MM.1S (cell line): ENCODE results near the gene LRCH4.

Experiments used
- DNase-seq: peaks from one replicate; pipeline ENCODE4 v3.0.0-alpha.2; 2015
- H2AFZ ChIP-seq: fragments of 300-600 bp; sonication (generic); 2 replicates; pipeline ENCODE4 v1.6.0; 2016; ENCODE audit warnings: antibody characterized with exemption, low read length
- H3F3A ChIP-seq: fragments of 300-600 bp; sonication (generic); 2 replicates; pipeline ENCODE4 v1.6.1; 2016; ENCODE audit warnings: mild to moderate bottlenecking, antibody characterized with exemption, low read length, moderate library complexity, mixed read lengths; ENCODE audit not compliant: insufficient read depth
- H3K27ac ChIP-seq: fragments of 300-600 bp; sonication (generic); 2 replicates; pipeline ENCODE4 v1.5.1; 2016; ENCODE audit warnings: mild to moderate bottlenecking, low read length
- H3K27me3 ChIP-seq: fragments of 300-600 bp; sonication (generic); replicated peaks from 2 replicates; pipeline ENCODE4 v1.6.0; 2016; ENCODE audit warnings: low read length; ENCODE audit not compliant: insufficient read depth
- H3K36me3 ChIP-seq: fragments of 300-600 bp; sonication (generic); replicated peaks from 2 replicates; pipeline ENCODE4 v1.6.1; 2016; ENCODE audit warnings: mild to moderate bottlenecking, low read length, mixed read lengths; ENCODE audit not compliant: insufficient read depth
- H3K4me1 ChIP-seq: fragments of 300-600 bp; sonication (generic); 2 replicates; pipeline ENCODE4 v1.6.1; 2016; ENCODE audit warnings: low read length, mixed read lengths
- H3K4me2 ChIP-seq: fragments of 300-600 bp; sonication (generic); 2 replicates; pipeline ENCODE4 v1.6.0; 2016; ENCODE audit warnings: low read depth, low read length
- H3K4me3 ChIP-seq: fragments of 300-600 bp; sonication (generic); 2 replicates; pipeline ENCODE4 v1.5.1; 2016; ENCODE audit warnings: low read length, mixed read lengths
- H3K79me2 ChIP-seq: fragments of 300-600 bp; sonication (generic); 2 replicates; pipeline ENCODE4 v1.6.1; 2016; ENCODE audit warnings: mixed run types, low read length, mixed read lengths
- H3K9ac ChIP-seq: fragments of 300-600 bp; sonication (generic); 2 replicates; pipeline ENCODE4 v1.6.1; 2016; ENCODE audit warnings: low read length, mixed read lengths
- H3K9me2 ChIP-seq: fragments of 300-600 bp; sonication (generic); replicated peaks from 2 replicates; pipeline ENCODE4 v1.6.1; 2016; ENCODE audit warnings: mild to moderate bottlenecking, low read length, mixed read lengths; ENCODE audit not compliant: insufficient read depth
- H3K9me3 ChIP-seq: fragments of 300-600 bp; sonication (generic); replicated peaks from 2 replicates; pipeline ENCODE4 v1.6.1; 2016; ENCODE audit warnings: mild to moderate bottlenecking, low read length, mixed read lengths; ENCODE audit not compliant: insufficient read depth
- H4K20me1 ChIP-seq: fragments of 300-600 bp; sonication (generic); 2 replicates; pipeline ENCODE4 v1.6.1; 2016; ENCODE audit warnings: mild to moderate bottlenecking, low read length, moderate library complexity, mixed read lengths; ENCODE audit not compliant: insufficient read depth
- EZH2 ChIP-seq: fragments of 300-600 bp; sonication (generic); optimal IDR thresholded peaks from 2 replicates; pipeline ENCODE3; 2017; ENCODE audit warnings: low read depth, mild to moderate bottlenecking, antibody characterized with exemption, low read length, mixed read lengths
- EZH2phosphoT487 ChIP-seq: fragments of 300-600 bp; sonication (generic); IDR thresholded peaks from 2 replicates; pipeline ENCODE4 v1.6.1; 2018; ENCODE audit warnings: antibody characterized with exemption, low read length
- TF ChIP-seq, protein P1 (sequence below): fragments of 300-600 bp; sonication (generic); IDR thresholded peaks from 2 replicates; pipeline ENCODE4 v1.5.1; 2016; ENCODE audit warnings: antibody characterized with exemption, low read length, mixed read lengths

The LRCH4 gene

DNA sequence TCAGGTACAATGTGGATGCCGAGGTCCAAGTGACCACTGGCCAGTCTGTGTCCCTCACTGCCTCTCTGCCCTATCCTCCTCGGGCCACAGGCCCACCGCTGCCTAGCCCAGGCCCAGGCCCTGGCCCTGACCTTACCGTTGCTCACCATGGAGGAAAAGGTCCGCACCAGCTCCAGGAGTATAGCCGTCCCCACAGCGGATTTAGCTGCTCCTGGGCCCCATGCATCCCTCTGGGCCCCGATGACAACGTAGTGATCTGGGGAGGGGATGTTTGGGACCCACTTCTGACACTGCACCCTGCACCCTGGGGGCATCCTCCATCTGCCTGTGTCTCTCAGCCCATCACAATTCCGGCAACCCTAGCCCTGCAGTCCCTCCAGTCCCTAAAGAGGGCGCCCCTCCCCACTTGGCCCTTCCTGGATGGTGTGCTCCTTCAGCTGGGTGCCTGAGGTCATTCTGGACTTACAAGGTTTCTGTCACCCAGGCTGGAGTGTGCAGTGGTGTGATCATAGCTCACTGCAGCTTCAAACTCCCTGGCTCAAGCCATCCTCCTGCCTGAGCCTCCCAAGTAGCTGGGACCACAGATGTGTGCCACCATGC is 43.3 kb upstream of the LRCH4 start:
- TF ChIP-seq, protein P1, sequence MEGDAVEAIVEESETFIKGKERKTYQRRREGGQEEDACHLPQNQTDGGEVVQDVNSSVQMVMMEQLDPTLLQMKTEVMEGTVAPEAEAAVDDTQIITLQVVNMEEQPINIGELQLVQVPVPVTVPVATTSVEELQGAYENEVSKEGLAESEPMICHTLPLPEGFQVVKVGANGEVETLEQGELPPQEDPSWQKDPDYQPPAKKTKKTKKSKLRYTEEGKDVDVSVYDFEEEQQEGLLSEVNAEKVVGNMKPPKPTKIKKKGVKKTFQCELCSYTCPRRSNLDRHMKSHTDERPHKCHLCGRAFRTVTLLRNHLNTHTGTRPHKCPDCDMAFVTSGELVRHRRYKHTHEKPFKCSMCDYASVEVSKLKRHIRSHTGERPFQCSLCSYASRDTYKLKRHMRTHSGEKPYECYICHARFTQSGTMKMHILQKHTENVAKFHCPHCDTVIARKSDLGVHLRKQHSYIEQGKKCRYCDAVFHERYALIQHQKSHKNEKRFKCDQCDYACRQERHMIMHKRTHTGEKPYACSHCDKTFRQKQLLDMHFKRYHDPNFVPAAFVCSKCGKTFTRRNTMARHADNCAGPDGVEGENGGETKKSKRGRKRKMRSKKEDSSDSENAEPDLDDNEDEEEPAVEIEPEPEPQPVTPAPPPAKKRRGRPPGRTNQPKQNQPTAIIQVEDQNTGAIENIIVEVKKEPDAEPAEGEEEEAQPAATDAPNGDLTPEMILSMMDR, result peak; percentile 37
- no peak for TF ChIP-seq EZH2phosphoT487
- TF ChIP-seq EZH2, result no peak
- H3K4me1 ChIP-seq, result no peaks in the 10 kb centered on the region
- peaks cover 80% of the 10 kb centered on the region for H3K27me3 ChIP-seq
- no peak overlapping the region for H3K27ac ChIP-seq
- no peaks in the 10 kb centered on the region for H3F3A ChIP-seq
- H3K9me2 ChIP-seq, result no peaks in the 10 kb centered on the region
- peak; percentile 46 for DNase-seq
- H2AFZ ChIP-seq, result no peak overlapping the region
- H3K79me2 ChIP-seq, result no peaks in the 10 kb centered on the region
- no peaks in the 10 kb centered on the region for H3K36me3 ChIP-seq
- no peak overlapping the region for H3K4me3 ChIP-seq
- H3K4me2 ChIP-seq, result no peak overlapping the region
- H3K9me3 ChIP-seq, result no peaks in the 10 kb centered on the region
- H3K9ac ChIP-seq, result no peak overlapping the region
- no peaks in the 10 kb centered on the region for H4K20me1 ChIP-seq

DNA sequence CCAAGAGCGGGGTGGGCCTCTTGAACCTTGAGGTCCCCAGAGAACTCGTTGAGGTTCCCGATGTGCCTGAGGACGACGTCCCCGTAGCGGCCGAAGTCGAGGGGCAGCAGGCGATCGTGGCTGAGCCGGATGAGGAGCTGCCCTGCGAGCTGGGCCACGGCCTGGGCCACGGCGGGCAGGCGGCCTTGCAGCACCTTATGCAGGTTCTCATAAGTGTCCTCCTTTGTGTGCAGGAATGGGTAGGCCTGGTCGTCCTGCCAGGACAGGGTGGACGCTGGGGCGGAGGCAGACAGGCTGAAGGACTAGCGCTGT is 41.3 kb upstream of the LRCH4 start:
- no peak overlapping the region for H3K9ac ChIP-seq
- no peak overlapping the region for H3K4me3 ChIP-seq

DNA sequence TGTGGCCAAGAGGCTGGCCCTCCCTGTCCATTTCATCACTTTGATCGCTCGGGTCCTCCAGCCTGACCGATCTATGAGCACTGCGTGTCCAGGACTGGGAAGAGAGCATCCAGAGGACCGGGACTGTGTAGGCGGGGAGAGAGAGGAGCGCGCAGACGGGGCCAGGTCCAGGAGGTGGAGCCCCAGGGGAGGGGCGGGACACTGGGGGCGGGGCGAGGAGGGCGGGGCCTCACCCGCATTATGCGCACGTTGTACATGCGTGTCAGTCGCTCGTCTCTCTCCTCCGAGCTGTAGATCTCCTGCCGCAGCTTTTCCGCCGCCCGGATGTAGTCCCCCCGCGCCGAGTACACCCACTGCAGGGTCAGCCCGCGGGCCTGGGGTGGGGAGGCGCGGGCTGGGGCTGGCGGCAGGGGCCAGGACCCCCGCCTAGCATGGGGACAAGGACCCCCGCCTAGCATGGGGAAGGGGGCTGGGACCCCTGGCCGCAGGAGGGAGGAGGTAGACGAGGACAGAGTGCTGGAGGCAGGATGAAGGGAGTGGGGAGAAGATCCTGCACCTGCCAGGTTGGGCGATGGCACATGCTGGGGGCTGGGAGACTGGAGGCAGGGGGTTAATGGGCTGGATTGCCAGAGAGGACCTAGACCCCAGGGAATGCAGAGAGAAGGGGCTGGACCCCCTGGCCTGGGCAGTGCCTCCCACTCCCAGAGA is 40.8 kb upstream of the LRCH4 start:
- H3K9me3 ChIP-seq, result no peaks in the 10 kb centered on the region
- H3F3A ChIP-seq, result no peaks in the 10 kb centered on the region
- peaks cover 79% of the 10 kb centered on the region for H3K27me3 ChIP-seq
- TF ChIP-seq, protein P1, result no peak
- no peak for TF ChIP-seq EZH2phosphoT487
- peak; percentile 68 for DNase-seq
- no peaks in the 10 kb centered on the region for H3K9me2 ChIP-seq
- H3K27ac ChIP-seq, result no peak overlapping the region
- no peaks in the 10 kb centered on the region for H3K4me1 ChIP-seq
- H3K9ac ChIP-seq, result no peak overlapping the region
- H4K20me1 ChIP-seq, result no peaks in the 10 kb centered on the region
- H3K36me3 ChIP-seq, result no peaks in the 10 kb centered on the region
- peak overlapping the region; percentile 86 for H3K4me2 ChIP-seq
- H3K79me2 ChIP-seq, result no peaks in the 10 kb centered on the region
- peak overlapping the region; percentile 47 for H3K4me3 ChIP-seq
- H2AFZ ChIP-seq, result peak overlapping the region; percentile 72

More for the DNA sequence above, 41.3 kb upstream of the LRCH4 start:
- DNase-seq, result no peak
- H3K27ac ChIP-seq, result no peak overlapping the region
- TF ChIP-seq EZH2phosphoT487 (no peak), EZH2 (no peak)
- TF ChIP-seq, protein P1, result no peak
- no peaks in the 10 kb centered on the region for H3K36me3 ChIP-seq
- no peaks in the 10 kb centered on the region for H3F3A ChIP-seq
- H3K9me3 ChIP-seq, result no peaks in the 10 kb centered on the region
- no peaks in the 10 kb centered on the region for H3K9me2 ChIP-seq
- no peaks in the 10 kb centered on the region for H3K4me1 ChIP-seq
- H3K27me3 ChIP-seq, result peaks cover 79% of the 10 kb centered on the region
- no peaks in the 10 kb centered on the region for H4K20me1 ChIP-seq
- H2AFZ ChIP-seq, result no peak overlapping the region
- H3K4me2 ChIP-seq, result peak overlapping the region; percentile 86; the same call in 1 of the 2 replicates
- H3K79me2 ChIP-seq, result no peaks in the 10 kb centered on the region
